H1 (cell line): ENCODE data around the gene ACY1. TPM values are rescaled to one million over a fixed set of nuclear protein-coding genes. Genes with fewer than 3 reads are reported as not detected.

Source experiments
- SIN3A ChIP-seq, 2 experiments: IDR thresholded peaks in 1 of 2; conservative IDR thresholded peaks in 1 of 2; 2 replicates each; pipeline ENCODE4 v1.6.1; 2011 to 2012; ENCODE audit warnings: low read length in 2 of 2, improper control_type of control experiment in 1 of 2, low read depth in 1 of 2, mild to moderate bottlenecking in 1 of 2
- SUZ12 ChIP-seq: fragments of 200-600 bp; sonication (generic); IDR thresholded peaks from 2 replicates; pipeline ENCODE4 v1.6.1; 2012; ENCODE audit warnings: mild to moderate bottlenecking, inconsistent platforms, low read length, moderate library complexity, mixed read lengths
- YY1 ChIP-seq: IDR thresholded peaks from 2 replicates; pipeline ENCODE4 v1.6.1; 2011; ENCODE audit warnings: low read depth, mild to moderate bottlenecking, low read length
- polyA plus RNA-seq, 7 experiments: library from polyadenylated mRNA; depleted of rRNA in 3 of 7; stranded (reverse) in 5 of 7; unstranded in 2 of 7; fragments of >200 nt in 5 of 7; fragments of 200-250 nt in 2 of 7; gene quantifications; 1 replicate in 5 of 7; 2 replicates in 1 of 7; 4 replicates in 1 of 7; pipeline versions ENCODE4 v1.2.1 to v1.2.3, GENCODE V29; 2011 to 2013; ENCODE audit warnings: missing spikeins in 2 of 7, mixed read lengths in 2 of 7
- total RNA-seq: library from RNA; stranded (reverse); fragmentation: NEBNext Ultra II Directional; extraction: Animal tissue kit (Norgen Biotek cat#: 25700); gene quantifications from 2 replicates; pipeline ENCODE4 v1.2.1, GENCODE V29; 2021
- TF ChIP-seq, protein P1 (sequence below): fragments of 300-600 bp; sonication (generic); IDR thresholded peaks from 2 replicates; pipeline ENCODE4 v1.7.1; 2012; ENCODE audit warnings: low read length, moderate library complexity, mild to moderate bottlenecking, inconsistent platforms; ENCODE audit not compliant: insufficient replicate concordance
- TF ChIP-seq, protein P2 (sequence below): IDR thresholded peaks from 2 replicates; pipeline ENCODE4 v1.6.1; 2011; ENCODE audit warnings: low read depth, mild to moderate bottlenecking, low read length; ENCODE audit not compliant: insufficient read depth

The ACY1 gene
- total and polyA plus RNA-seq, 2 of the 8 experiments (the other 6 are each of a cell fraction or from before 2014, with no cell fraction given) = 48.3 to 113 TPM

DNA sequence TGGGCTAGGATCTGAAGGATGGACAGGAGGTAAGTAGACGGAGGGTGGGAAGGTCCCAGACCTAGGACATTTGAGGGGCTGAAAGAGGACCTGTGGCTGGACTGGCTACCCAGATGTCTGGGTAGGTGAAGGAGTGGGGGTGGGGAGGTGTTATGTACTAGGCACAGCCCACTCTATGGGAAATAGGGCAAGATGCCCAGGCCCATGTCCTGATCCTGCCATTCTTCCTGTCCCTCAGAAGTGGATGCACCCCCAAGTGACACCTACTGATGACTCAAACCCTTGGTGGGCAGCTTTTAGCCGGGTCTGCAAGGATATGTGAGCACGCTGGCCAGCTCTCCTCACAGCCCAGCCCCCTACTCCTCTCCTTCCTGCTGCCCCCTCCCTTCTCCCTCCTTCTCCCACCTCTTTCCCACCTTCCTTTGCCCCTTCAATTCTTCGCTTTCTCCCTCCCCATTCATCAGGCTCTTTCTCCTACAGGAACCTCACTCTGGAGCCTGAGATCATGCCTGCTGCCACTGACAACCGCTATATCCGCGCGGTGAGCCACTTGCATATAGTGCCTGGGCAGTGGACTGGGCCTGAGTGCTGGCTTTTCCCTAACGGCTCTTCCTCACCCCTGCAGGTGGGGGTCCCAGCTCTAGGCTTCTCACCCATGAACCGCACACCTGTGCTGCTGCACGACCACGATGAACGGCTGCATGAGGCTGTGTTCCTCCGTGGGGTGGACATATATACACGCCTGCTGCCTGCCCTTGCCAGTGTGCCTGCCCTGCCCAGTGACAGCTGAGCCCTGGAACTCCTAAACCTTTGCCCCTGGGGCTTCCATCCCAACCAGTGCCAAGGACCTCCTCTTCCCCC, 5.2 kb downstream of the ACY1 start (continued):
- TF ChIP-seq, protein P1, sequence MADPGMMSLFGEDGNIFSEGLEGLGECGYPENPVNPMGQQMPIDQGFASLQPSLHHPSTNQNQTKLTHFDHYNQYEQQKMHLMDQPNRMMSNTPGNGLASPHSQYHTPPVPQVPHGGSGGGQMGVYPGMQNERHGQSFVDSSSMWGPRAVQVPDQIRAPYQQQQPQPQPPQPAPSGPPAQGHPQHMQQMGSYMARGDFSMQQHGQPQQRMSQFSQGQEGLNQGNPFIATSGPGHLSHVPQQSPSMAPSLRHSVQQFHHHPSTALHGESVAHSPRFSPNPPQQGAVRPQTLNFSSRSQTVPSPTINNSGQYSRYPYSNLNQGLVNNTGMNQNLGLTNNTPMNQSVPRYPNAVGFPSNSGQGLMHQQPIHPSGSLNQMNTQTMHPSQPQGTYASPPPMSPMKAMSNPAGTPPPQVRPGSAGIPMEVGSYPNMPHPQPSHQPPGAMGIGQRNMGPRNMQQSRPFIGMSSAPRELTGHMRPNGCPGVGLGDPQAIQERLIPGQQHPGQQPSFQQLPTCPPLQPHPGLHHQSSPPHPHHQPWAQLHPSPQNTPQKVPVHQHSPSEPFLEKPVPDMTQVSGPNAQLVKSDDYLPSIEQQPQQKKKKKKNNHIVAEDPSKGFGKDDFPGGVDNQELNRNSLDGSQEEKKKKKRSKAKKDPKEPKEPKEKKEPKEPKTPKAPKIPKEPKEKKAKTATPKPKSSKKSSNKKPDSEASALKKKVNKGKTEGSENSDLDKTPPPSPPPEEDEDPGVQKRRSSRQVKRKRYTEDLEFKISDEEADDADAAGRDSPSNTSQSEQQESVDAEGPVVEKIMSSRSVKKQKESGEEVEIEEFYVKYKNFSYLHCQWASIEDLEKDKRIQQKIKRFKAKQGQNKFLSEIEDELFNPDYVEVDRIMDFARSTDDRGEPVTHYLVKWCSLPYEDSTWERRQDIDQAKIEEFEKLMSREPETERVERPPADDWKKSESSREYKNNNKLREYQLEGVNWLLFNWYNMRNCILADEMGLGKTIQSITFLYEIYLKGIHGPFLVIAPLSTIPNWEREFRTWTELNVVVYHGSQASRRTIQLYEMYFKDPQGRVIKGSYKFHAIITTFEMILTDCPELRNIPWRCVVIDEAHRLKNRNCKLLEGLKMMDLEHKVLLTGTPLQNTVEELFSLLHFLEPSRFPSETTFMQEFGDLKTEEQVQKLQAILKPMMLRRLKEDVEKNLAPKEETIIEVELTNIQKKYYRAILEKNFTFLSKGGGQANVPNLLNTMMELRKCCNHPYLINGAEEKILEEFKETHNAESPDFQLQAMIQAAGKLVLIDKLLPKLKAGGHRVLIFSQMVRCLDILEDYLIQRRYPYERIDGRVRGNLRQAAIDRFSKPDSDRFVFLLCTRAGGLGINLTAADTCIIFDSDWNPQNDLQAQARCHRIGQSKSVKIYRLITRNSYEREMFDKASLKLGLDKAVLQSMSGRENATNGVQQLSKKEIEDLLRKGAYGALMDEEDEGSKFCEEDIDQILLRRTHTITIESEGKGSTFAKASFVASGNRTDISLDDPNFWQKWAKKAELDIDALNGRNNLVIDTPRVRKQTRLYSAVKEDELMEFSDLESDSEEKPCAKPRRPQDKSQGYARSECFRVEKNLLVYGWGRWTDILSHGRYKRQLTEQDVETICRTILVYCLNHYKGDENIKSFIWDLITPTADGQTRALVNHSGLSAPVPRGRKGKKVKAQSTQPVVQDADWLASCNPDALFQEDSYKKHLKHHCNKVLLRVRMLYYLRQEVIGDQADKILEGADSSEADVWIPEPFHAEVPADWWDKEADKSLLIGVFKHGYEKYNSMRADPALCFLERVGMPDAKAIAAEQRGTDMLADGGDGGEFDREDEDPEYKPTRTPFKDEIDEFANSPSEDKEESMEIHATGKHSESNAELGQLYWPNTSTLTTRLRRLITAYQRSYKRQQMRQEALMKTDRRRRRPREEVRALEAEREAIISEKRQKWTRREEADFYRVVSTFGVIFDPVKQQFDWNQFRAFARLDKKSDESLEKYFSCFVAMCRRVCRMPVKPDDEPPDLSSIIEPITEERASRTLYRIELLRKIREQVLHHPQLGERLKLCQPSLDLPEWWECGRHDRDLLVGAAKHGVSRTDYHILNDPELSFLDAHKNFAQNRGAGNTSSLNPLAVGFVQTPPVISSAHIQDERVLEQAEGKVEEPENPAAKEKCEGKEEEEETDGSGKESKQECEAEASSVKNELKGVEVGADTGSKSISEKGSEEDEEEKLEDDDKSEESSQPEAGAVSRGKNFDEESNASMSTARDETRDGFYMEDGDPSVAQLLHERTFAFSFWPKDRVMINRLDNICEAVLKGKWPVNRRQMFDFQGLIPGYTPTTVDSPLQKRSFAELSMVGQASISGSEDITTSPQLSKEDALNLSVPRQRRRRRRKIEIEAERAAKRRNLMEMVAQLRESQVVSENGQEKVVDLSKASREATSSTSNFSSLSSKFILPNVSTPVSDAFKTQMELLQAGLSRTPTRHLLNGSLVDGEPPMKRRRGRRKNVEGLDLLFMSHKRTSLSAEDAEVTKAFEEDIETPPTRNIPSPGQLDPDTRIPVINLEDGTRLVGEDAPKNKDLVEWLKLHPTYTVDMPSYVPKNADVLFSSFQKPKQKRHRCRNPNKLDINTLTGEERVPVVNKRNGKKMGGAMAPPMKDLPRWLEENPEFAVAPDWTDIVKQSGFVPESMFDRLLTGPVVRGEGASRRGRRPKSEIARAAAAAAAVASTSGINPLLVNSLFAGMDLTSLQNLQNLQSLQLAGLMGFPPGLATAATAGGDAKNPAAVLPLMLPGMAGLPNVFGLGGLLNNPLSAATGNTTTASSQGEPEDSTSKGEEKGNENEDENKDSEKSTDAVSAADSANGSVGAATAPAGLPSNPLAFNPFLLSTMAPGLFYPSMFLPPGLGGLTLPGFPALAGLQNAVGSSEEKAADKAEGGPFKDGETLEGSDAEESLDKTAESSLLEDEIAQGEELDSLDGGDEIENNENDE = no peak
- no peak for TF ChIP-seq SIN3A (conservative IDR thresholded peaks at IDR 0.05 in 1 of 2, IDR thresholded peaks at IDR 0.05 in 1 of 2; ENCODE audit: low read depth in 1 of 2, low read length in 2 of 2)
- TF ChIP-seq, protein P2, sequence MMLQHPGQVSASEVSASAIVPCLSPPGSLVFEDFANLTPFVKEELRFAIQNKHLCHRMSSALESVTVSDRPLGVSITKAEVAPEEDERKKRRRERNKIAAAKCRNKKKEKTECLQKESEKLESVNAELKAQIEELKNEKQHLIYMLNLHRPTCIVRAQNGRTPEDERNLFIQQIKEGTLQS = no peak
- no peak for TF ChIP-seq YY1
- TF ChIP-seq SUZ12 = no peak
